Measurements from ENCODE around the gene PLXNA2.
A peak's percentile ranks its signal among the peaks of the same experiment; 100 is the strongest.

Gene PLXNA2

DNA sequence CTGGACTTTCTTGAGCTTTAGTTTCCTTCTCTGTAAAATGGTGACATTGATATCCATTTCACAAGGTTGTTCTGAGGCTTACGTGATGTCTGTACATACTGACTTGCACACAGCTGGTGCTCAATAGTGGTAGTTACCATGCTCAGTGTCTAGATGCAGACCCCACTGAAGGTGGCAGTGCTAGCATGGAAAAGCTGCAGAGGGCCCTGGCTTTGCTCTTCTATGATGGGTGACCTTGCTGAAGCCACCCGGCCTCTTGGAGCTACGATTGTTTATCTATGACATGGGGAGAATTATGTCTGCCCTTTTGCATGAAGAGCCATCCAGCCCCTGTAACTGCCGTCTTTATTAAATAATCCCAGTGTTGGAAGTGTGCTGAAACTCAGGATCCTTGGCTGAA lies 131.8 kb downstream of the PLXNA2 start:
- DNase-seq: no peak

DNA sequence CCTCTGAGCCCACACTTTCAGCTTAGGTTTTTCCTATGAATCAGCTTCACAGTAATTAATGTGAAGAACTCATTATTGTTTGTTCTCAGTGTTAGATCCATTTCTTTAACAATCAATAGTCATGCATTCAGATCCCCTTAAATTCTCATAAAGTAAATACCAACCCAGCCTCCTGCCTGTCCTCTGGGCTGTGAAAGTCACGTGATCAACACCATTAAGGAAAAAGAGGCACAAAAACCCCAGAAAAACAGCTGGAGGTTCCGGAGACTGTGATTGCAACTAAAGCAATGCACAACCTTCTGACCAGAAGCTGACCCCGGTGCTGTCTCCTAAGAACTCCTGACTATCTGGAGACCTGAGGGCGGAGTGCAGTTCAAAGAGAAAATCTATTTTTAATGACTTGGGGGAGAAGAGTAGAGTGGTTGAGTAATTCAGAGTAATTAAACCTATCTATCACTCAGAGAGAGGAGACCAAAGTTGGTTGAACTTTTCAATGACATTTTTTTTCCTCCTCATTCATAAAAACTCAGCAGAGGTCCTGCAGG lies 132.5 kb downstream of the PLXNA2 start:
- no peak for DNase-seq

DNA sequence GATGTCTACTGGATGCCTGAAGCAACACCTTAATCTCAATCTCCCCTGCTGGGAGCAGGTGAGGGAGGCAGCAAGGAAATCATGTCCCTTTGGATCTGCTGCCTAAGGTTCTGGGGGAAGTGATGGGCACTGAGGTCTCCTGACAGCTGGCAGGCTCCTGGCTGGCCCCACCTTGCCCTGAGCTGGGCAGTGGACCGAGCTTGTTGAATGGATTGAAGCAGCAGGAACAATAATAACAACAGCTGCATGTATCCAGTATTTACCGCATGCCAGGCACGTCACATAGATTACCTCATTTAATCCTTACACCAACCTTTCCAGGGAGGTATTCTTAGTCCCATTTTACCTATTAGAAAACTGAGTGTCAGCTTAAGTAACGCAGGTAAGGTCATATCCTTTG lies 133.9 kb downstream of the PLXNA2 start:
- no peak for DNase-seq

DNA sequence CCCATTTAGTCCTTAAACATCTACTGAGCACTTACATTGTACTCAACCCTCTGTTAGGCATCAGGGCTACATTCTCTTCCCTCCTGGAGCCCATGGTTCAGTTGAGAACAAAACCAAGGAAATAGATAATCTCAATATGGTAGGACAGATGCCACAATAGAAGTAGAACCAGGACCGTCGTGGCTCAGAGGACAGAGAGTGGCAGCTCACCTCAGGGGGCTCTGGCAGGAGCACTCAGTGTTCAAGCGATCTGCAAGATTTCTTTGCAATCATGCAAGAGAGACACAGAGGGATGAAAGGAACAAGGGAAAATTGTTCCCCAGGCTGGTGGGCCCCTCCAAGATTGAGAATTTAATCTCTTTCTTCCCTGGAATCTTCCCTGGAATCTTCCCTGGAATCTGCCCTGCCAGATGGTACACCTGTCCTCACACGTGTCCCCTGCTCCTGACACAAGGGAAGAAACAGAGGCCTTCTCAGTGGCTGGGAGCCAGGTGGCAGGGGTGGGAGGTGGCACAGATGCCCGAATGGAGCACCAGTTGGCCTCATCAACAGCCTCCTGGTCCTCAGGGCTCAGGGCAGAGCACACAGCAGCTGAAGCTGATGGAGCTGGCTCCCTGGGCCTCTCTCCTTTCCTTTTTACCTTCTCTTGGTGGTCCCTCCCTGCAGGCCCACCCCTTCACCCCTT lies 135.4 kb downstream of the PLXNA2 start:
- DNase-seq: no peak

DNA sequence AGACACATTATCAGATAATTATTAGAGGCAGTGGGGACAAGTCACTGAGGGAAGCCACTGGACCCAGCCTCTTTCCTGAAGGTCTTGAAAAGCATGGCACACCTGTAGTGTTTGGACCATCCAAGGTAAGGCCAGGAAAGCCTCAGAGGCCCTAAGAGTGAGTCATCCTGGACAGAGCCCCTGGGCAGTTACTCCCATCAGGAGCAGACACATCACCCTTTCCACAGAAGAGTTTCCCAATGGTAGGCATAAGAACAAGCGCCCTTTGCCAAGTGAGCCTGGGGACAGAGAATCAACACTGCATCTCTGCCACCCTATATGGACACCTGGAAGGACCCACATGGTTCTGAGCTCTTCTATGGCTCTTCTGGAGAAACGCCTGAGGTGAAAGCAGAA lies 136.0 kb downstream of the PLXNA2 start:
- DNase-seq: no peak

DNA sequence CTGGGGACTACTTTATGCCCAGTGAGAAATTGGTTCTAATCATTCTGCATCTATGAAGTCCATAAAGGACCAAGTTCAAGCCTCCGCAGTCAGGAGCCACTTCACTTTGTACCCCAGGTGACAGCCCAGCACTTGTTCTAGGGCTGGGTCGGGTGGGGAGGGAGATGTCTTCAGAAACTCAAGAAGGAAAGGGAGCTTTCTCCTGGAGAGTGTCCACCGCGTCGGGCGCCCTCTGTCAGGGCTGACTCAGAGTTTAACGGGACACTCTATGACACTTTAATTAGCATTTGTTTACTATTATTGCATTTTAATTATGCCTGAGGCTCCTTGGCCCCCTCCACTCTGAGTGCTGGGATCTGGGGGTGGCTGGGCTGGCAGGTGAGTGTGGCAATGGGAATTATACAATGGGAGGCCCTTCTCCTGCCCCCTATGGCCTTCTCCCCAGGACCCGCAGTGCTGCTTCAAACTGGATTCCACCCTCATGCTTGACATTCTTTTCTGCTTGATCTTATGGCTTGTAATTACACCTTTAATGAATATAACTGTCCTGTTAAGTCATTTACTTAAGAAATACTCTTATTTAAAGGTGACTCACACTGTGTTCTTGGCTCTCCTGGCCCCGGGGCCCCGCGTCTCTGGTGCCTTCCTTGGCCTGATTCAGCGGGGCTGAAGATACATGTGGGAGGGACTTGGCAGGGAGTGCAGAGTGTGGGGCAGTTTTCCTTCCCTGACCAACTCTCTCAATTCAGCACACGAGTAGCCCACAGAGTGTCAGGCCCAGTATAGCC lies 136.6 kb downstream of the PLXNA2 start:
- DNase-seq: no peak

DNA sequence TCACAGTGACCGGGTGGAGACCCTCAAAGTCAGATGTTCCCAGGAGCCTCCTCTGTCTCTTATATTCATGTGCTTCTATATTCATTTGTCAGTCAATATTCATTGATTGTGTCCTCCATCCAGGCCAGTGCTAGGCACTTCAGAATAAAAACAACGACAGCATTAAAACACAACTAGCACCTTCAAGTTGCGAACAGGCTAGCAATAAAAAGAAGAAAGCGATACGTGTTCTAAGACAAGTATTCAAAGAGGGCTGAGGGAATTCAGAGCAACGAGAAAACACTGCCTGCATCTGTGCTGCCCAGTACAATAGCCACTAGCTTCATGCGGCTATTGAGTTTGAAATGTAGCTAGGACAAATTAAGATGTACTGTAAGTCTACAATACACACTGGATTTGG lies 138.0 kb downstream of the PLXNA2 start:
- DNase-seq: no peak

DNA sequence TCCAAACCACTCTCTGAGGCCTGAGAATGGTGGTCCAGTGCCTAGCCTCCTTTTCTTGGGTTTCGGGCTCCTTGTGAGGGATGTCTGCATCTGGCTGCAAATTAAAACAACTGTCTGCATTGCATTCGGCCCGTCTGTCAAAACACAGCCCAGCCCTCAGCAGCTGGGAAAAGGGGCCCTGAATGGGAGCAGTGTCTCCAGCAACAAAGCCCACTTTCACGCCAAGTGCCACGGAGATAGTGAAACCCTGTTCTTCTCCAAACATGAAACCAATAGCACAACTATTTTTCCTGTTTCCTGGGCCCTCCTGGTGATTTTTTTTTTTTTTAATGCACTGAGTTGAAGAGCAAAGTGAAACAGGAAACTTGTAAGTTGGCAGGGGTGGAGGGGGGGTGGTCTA lies 138.4 kb downstream of the PLXNA2 start:
- DNase-seq: peak; percentile 74

DNA sequence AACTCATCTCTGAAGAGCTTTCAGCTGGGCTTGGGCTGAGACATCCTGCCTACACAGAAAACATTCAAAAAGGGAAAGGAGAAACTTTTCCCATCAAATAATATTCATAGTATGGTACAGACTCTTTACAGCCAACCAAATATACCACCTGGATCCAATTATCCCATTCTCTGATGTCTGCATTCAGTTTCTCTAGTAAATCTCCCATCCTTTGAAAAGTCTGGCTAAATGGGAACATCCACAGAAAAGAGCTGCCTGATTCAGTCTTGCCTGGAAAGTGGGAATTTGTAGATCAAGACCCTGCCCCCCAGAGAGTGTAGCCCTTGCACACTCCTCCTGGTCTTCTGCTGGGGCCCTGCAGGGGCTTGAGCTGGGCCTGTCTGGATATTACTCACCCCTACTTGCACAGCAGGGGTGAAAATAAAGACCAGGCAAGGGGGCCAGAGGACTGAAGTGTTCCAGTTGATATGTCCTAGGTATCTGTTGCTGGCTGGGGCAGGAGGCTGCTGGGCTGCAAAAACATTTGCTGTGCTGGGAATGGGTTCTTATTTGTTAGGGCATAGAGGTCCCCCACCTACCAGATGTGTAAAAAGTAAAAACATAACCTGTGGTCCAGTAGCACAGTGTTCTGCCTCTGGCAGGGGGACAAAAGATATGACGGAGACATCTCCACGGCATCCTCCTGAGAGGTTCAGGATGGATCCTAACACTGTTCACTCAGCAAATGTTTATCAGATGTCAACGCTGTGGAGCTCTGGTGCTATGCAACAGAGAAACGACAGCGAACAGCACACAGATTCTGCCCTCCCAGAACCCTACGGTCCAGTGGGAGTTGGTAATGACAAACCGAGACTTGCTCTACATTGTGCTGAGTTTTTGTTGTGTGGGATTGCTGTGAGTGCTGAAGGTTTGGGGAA lies 140.3 kb downstream of the PLXNA2 start:
- DNase-seq: no peak

DNA sequence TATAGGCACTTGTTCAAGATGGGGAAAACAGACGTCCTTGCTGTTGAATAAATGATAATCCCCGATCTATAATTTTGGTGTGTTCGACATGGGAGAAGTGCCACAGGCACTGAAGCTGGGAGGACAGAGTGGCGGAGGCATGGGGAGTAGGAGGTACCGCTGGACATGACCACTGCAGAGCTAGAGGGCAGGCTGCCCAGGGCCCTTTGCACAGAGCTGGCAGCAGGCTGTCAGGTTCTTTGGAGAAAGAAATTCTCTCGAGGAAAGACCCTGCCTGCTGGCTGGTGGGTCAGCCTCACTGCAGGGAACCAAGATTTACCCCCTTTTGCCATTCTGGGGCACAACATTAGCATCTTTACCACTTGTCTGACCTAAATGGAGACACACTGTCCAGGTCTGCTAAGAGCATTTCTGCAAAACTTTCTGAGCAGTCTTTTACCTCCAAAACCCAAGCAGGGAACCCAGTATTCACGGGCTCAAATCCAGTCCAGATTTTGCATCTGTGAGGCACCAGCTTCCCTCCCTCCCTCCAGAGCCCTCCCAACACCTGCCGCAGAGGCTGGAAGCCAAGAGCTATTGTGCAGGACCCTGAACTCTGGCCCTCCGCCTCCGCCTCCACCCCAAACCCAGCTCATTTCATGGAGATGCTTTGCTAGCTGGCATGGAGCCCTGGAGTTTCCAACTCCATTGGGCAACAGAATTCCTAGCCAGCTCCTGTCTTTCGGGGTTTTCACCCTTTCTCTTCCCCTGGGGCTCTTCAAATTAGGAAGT lies 142.3 kb downstream of the PLXNA2 start:
- peak; percentile 80 for DNase-seq

DNA sequence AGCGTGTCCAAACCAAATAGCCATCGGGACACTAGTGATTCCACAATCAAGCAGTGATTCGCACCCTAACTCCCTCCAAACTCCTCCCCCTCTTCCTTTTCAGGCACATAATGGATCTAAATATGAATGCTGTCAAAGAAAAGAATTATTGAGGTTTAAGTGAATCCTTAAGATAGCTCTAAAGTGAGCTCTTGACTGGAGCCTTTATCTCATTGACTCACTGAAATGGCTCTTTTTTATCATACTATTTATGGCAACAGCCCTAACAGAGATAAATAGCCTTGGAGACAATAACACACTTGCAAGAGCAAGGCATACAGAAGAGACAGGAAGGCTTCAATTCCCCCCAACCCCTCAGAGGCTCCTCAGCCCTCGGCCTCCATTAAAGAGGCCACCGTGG lies 143.3 kb downstream of the PLXNA2 start:
- DNase-seq: no peak

DNA sequence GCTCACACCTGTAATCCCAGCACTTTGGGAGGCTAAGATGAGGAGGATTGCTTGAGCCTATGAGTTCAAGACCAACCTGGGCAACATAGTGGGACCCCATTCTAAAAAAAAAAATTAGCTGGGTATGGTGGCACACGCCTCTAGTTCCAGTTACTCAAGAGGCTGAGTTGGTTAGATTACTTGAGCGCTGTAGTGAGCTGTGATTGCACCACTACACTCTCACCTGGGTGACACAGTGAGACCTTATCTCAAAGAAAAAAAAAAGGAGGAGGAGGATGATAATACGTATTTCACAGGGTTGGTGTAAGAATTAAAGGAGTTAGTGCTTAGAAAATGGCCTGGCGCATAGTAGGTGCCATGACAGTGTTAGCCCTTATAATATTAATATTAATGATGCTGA lies 144.1 kb downstream of the PLXNA2 start:
- DNase-seq: no peak

DNA sequence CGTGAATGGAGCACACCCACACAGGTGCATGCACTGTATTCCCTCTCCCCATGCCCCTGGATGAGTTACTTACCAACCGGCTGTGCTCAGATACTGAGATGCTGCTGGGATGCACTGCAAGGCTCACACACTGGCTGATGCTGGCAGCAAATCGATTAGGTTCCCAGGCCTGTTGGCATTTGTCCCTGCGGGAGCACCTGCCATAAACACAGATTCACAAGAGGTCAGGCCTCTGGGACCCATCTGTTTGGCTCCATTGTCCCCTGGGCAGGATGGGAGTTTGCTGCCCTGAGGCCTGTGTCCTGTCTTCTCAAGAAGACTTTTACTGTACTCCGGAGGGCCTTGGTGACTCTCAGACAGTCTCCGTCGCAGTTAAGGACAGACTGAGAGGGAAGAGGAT lies 145.4 kb downstream of the PLXNA2 start:
- no peak for DNase-seq

DNA sequence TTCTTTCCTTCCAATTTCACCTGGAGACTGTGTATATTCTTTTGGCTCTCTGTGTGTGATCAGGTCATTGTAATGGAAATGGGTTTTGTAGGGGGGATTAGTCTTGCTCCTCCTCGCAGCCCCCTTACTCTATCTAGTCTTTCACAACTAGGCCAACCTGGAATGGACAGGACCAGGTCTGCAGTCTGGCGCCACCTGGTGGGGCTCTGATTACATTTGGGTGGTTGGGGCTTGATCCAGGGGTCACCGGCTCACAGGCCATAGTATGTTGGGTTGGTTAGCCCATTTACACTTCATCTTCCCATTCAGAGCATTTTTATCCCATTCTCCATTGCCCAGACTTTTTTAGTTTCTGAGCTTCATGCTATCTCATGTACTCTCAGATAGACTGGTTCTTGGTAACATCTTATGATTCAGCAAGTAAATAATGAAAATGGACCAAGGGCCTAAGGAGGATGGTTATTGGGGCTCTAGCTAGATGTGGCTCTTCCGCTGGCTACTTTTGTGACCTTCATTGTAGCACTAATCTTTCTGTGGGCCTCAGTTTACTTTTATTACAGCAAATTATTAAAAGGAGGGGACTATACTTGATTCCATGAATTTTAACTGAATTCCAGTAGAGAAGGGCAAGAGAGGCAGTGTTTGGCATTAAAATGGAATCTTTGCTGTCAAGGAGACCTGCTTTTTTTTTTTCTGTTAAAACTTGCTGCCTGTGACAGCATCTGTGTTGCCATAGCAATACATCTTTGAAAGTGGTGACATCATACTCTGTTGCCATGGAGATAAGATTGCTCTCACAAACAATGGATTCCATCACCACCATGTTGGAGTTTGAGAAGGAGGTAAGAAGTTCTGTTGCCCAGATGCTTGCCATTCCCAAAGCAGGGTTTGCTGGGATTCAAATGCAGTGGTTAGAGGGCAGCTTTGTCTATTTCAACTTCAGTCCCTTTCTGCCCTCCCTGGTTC lies 150.1 kb downstream of the PLXNA2 start:
- DNase-seq: no peak

DNA sequence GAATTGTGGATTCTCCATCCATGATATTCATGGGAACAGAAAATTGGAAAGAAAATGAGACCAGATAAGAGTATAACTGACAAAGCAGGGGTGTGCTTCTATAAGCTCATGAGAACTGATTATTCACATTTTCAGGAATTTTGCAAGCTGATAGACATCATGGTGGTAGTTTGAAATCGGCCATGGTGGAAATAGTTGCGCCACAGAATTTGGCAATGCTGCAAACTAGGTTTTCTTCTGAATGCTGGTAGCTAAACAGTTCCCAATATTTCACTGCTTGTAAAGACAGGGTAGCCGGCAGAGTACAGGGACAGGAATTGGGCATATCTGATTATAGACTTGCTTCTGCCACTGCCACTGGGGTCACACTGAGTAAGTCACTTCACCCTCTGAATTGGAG lies 151.1 kb downstream of the PLXNA2 start:
- DNase-seq: no peak

DNA sequence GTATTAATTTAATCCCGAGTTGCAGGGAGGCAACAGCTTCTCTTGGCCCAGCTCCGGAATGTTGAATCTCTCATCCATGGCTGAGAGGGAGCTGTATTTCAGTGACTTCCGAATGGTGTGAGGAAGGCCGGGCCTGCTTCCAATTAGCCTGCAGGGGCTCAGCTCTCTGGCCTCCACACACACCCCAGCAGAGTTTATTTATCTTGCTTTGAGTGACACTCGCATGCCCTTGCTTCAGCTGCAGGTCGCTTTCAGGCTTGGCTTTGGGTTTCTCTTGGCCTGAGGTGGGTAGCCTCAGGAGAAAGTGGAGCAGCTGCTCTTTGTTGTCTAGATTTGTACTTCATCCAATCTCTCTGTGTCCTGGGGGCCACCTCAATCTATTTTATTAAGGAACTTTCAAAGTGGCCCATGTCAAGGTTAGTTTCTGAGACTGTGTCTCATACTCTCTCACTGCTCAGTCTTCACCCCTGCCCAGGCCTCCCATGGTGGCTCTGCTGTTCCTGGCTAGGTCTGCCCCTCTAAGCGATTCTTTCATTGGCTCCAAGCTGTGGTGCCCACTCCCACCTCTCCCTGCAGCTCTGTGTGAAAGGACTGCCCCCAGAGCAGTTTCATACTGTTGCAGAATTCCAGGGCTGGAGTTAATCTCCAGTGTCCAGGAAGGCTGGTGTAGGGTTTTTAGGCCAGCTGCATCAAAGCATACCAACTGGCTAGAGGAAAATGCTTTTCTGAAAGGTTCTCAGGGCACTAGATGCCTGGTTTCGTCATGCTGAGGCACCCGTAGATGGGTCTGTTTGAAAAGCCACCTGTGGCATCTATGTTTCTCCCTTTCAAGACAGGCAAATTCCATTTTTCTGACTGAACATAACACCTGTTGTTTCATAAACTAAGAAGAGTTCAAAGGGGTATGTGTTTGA lies 153.5 kb downstream of the PLXNA2 start:
- no peak for DNase-seq

DNA sequence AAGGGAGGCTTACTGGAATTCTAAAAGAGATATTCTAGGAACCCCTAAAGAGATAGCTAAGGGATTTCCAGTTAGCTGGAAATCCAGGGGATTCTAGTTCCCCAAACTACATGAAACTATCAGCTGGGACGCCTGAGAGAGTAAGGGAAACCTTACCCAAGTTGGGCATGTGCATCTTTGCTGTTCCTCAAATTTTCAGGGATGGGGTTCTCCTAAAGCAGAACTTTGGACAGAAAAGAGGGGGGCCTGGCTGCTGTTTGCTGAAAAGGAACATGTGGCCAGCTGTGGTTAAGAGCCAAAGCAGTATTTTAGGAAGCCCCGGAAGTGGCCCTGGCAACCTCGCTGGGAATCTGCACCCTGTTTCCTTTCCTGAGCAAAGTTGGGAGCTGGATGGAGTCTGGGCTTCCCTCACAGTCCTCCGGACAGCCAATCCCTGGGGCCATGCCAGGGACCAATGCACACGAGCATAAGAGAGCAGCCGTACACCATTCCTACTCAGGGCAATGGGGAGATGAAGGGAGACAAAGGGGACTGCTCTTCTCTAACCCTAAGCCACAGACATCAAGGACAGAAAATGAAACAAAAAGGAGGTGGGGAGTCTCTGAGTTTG lies 154.3 kb downstream of the PLXNA2 start:
- DNase-seq: no peak

DNA sequence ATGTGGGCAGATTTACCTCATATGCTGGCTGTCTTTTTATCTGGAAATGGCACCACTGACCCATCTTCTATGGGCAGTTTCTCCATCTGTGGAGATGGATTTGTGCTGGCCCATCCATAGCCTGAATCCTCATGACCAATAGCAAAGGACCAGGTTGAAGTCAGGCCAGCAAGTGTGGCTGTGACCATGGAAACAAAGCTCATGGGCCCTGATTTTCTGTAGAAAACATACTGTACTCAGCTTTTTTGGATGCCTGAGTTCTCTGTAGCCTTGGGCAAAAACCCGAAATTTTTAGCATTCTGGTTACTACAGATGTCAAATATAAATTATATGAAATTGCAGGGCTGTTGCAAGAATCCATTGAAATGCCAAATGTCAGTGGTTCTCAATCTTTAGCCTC lies 155.0 kb downstream of the PLXNA2 start:
- DNase-seq: peak; percentile 57

DNA sequence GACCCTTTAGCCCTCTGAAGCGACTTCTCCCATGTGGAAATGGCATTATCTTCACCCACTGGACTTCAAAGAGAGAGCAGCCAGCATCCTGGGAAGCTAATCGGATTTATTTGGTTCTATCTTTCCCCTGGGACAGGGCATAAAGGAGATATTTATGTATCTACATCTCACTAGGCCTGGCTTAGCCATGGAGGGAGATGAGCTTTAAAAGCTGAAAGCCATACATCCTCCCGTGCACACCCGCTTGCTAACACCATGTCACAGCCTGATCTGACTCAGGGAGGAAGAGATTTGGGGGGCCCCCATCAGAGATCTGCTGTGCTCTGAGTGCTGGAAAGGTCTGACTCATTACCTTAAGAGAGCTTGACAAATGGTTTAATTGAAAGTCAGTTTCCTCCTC lies 155.9 kb downstream of the PLXNA2 start:
- DNase-seq: no peak
